ENCODE measurements around the gene PPIP5K1. TPM values are rescaled to one million over a fixed set of nuclear protein-coding genes. Genes with fewer than 3 reads are reported as not detected.
A peak's percentile ranks its signal among the peaks of the same experiment; 100 is the strongest.
"Not testable (repeated sequence)": the region's sequence is repeated elsewhere in the genome, so short reads cannot be mapped to it uniquely, and the experiment has no call there.

The PPIP5K1 gene
- total RNA-seq, 1 experiment from 2014 or later, result 33.5 TPM

DNA sequence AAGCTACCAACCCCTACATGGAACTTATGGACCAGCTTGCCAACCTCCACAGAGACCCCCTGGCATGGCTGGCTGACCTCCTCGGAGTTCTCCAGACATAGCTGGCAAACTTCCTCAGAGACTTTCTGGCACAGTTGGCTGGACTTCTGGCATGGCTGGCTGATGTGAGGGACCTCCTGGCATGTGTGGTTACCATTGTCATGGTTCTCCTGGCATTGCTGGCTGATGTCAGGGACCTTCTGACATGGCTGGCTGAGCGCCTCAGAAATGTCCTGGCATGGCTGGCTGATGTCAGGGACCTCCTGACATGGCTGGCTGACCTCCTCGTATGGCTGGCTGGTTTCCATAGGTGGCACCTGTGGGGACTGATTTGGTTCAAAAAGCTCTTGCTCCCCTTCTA is 55.1 kb downstream of the PPIP5K1 start:
- BruUV-seq (replicated peaks), result no TSS peak
- Histone ChIP-seq H3K4me1 (ENCODE audit: insufficient read depth, low read length, poor library complexity, severe bottlenecking) (no peaks in the 10 kb centered on the region), H3K36me3 (ENCODE audit: insufficient read depth, low read length, poor library complexity, severe bottlenecking) (no peaks in the 10 kb centered on the region), H3K9me3 (ENCODE audit: low read depth, low read length, poor library complexity, severe bottlenecking) (no peaks in the 10 kb centered on the region), H3K27ac (ENCODE audit: low read depth, low read length, poor library complexity, severe bottlenecking) (no peak overlapping the region), H3K27me3 (replicated peaks; ENCODE audit: insufficient read depth, low read depth, low read length, poor library complexity) (no peaks in the 10 kb centered on the region), H3K4me3 (ENCODE audit: low read depth, low read length, poor library complexity, severe bottlenecking) (no peak overlapping the region)
- intact Hi-C loops (cut with micrococcal nuclease; ENCODE audit: unreplicated experiment), result no loop called here
- DNase-seq (ENCODE audit: low spot score), result no peak
- POLR2A ChIA-PET (ENCODE audit: low non-redundant PET), result no interaction called here
- TF ChIP-seq, protein P1, sequence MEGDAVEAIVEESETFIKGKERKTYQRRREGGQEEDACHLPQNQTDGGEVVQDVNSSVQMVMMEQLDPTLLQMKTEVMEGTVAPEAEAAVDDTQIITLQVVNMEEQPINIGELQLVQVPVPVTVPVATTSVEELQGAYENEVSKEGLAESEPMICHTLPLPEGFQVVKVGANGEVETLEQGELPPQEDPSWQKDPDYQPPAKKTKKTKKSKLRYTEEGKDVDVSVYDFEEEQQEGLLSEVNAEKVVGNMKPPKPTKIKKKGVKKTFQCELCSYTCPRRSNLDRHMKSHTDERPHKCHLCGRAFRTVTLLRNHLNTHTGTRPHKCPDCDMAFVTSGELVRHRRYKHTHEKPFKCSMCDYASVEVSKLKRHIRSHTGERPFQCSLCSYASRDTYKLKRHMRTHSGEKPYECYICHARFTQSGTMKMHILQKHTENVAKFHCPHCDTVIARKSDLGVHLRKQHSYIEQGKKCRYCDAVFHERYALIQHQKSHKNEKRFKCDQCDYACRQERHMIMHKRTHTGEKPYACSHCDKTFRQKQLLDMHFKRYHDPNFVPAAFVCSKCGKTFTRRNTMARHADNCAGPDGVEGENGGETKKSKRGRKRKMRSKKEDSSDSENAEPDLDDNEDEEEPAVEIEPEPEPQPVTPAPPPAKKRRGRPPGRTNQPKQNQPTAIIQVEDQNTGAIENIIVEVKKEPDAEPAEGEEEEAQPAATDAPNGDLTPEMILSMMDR (conservative IDR thresholded peaks at IDR 0.05; ENCODE audit: low read depth, low read length), result no peak
- TF ChIP-seq EZH2 (IDR thresholded peaks at IDR 0.05; ENCODE audit: borderline replicate concordance, low read depth, low read length, poor library complexity, severe bottlenecking), result no peak
- CTCF ChIA-PET, result no interaction called here

DNA sequence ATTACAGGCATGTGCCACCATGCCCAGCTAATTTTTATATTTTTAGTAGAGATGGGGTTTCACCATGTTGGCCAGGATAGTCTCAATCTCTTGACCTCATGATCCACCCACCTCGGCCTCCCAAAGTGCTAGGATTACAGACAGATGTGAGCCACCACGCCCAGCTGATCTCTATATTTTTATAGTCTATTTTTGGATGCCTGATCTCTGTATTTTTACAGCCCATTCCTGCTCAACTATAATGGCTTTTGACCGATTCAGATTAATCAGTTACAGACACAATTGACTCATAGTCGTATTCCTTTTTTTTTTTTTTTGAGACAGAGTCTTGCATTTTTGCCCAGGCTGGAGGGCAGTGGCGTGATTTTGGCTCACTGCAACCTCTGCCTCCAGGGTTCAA is 57.2 kb downstream of the PPIP5K1 start:
- H3K36me3 ChIP-seq (ENCODE audit: insufficient read depth, low read length, poor library complexity, severe bottlenecking); H3K27ac ChIP-seq (ENCODE audit: low read depth, low read length, poor library complexity, severe bottlenecking); H3K4me3 ChIP-seq (ENCODE audit: low read depth, low read length, poor library complexity, severe bottlenecking); CTCF ChIA-PET; H3K9me3 ChIP-seq (ENCODE audit: low read depth, low read length, poor library complexity, severe bottlenecking); DNase-seq (ENCODE audit: low spot score); BruUV-seq (replicated peaks); intact Hi-C loops (cut with micrococcal nuclease; ENCODE audit: unreplicated experiment); H3K4me1 ChIP-seq (ENCODE audit: insufficient read depth, low read length, poor library complexity, severe bottlenecking); H3K27me3 ChIP-seq (replicated peaks; ENCODE audit: insufficient read depth, low read depth, low read length, poor library complexity): not testable (repeated sequence)
- POLR2A ChIA-PET (ENCODE audit: low non-redundant PET), result interaction anchor here (0.7 kb wide), 1 partner anchor 40 kb away, joined by 3 read pairs; no protein-coding TSS in a partner anchor

DNA sequence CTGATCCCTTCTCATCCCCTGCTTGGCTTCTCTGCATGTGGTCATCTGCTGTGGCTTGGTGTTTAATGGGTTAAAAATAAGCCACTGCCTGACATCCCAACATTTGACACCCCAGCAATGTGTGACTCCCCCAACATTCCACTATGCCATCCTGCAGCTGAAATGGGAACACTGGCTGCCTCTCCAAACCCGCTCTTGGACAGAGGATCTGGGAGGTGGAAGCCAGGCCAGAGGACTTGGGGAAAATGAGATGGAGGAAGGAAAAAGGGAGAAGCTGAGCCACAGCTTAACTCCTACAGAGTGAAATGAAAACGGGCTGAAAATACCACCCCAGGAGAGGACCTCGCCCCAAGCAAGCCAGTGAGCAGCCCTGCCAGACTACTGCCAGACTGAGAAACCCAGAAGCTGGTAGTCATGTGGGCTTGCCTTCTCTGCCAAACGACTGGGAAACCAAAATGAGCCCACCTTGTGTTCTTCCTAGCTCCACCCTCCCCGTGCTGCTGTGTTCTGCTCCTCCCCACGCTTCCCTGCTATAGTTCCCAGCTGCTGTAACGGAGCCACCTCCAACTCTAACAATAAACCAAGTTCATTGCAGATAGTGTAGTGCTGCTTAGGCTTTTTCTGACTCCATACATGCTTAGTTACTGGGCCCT is 58.9 kb downstream of the PPIP5K1 start:
- H3K36me3 ChIP-seq (ENCODE audit: insufficient read depth, low read length, poor library complexity, severe bottlenecking), result peaks cover 10% of the 10 kb centered on the region
- H3K27me3 ChIP-seq (replicated peaks; ENCODE audit: insufficient read depth, low read depth, low read length, poor library complexity), result no peaks in the 10 kb centered on the region
- H3K27ac ChIP-seq (ENCODE audit: low read depth, low read length, poor library complexity, severe bottlenecking), result peak overlapping the region; percentile 25
- H3K4me3 ChIP-seq (ENCODE audit: low read depth, low read length, poor library complexity, severe bottlenecking), result no peak overlapping the region
- ChIA-PET CTCF (no interaction called here), POLR2A (ENCODE audit: low non-redundant PET) (interaction anchor here (0.6 kb wide), 1 partner anchor 21 kb away, joined by 4 read pairs; no protein-coding TSS in a partner anchor)
- BruUV-seq (replicated peaks), result TSS peak; percentile 34
- H3K9me3 ChIP-seq (ENCODE audit: low read depth, low read length, poor library complexity, severe bottlenecking), result no peaks in the 10 kb centered on the region
- no peaks in the 10 kb centered on the region for H3K4me1 ChIP-seq (ENCODE audit: insufficient read depth, low read length, poor library complexity, severe bottlenecking)
- no peak for DNase-seq (ENCODE audit: low spot score)
- TF ChIP-seq, protein P1 (conservative IDR thresholded peaks at IDR 0.05; ENCODE audit: low read depth, low read length), result no peak
- no peak for TF ChIP-seq EZH2 (IDR thresholded peaks at IDR 0.05; ENCODE audit: borderline replicate concordance, low read depth, low read length, poor library complexity, severe bottlenecking)
- intact Hi-C loops (cut with micrococcal nuclease; ENCODE audit: unreplicated experiment), result no loop called here
